ENCODE data around the gene PITX3. TPM values are rescaled to one million over a fixed set of nuclear protein-coding genes. Genes with fewer than 3 reads are reported as not detected.

Gene PITX3
- total and polyA plus RNA-seq, 10 of the 15 experiments (the other 5 are each of a cell fraction or from before 2014, with no cell fraction given): not detected

DNA sequence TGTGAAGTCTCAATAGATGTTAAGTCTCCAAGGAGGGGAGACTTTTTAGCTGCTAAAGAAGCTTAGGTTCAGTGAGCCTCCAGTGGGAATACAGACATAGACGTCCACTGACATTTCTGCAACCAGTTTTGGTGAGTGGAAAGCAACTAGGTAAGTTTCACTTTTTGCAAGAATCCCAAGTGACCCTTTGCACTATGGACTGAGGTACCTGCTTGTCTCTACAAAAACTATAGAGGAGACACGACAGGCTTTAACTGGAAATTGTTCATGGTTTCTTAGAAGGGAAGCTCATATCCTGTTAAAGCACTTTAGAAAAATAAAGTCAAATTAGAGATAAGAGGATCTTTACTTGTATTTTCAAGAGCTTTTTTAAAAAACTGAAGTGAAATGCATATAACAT is 42.6 kb upstream of the PITX3 start:
- ATAC-seq (no peak; the same call in 2 of the 3 replicates), FAIRE-seq (no peak), DNase-seq (ENCODE audit: low read depth, low spot score) (no peak)
- RAD21 ChIA-PET (ENCODE audit: unreplicated experiment): interaction anchor here (0.7 to 1.3 kb wide), 3 partner anchors 52 to 114 kb away, joined by 3 to 4 read pairs (median 3); no protein-coding TSS in a partner anchor
- H3K4me2 ChIP-seq (ENCODE audit: control insufficient read depth, insufficient read depth): peak overlapping the region; percentile 11; the same call in 1 of the 2 replicates
- H2AFZ ChIP-seq (ENCODE audit: control insufficient read depth, low read depth, low read length): no peak overlapping the region
- H3K9ac ChIP-seq (ENCODE audit: control insufficient read depth, insufficient read depth, low read length): no peak overlapping the region
- H3K4me3 ChIP-seq: no peak overlapping the region
- peaks cover 37% of the 10 kb centered on the region for H3K79me2 ChIP-seq (ENCODE audit: control insufficient read depth, insufficient read depth, low read length)
- SMC1A ChIA-PET (ENCODE audit: uncharacterized antibody, unreplicated experiment): interaction anchor here (0.7 to 3.0 kb wide), 9 partner anchors 10 to 57 kb away, joined by 3 to 16 read pairs (median 4); no protein-coding TSS in a partner anchor
- POLR2A ChIA-PET: interaction anchor here (0.5 to 1.0 kb wide), 2 partner anchors 23 kb away, joined by 3 to 6 read pairs; no protein-coding TSS in a partner anchor
- in situ Hi-C loops (cut with MboI) (no loop called here), intact Hi-C loops (cut with micrococcal nuclease; ENCODE audit: unreplicated experiment) (no loop called here)
- H3K36me3 ChIP-seq (ENCODE audit: control insufficient read depth in 2 of 2, insufficient read depth in 2 of 2, low read length in 1 of 2): no peaks in the 10 kb centered on the region
- H4K20me1 ChIP-seq (ENCODE audit: control insufficient read depth, insufficient read depth): no peaks in the 10 kb centered on the region
- CTCF ChIA-PET: interaction anchor here (1.1 to 1.9 kb wide), 5 partner anchors 16 to 69 kb away, joined by 3 to 6 read pairs (median 4); no protein-coding TSS in a partner anchor
- peaks cover 6% of the 10 kb centered on the region; the same call in 1 of the 2 replicates for H3K4me1 ChIP-seq (ENCODE audit: control insufficient read depth, insufficient read depth, low read length)
- no TSS peak for BruUV-seq (replicated peaks)
- 0 out of 2 replicates have a peak overlapping the region, but pooled peaks have one; percentile 15 for H3K27ac ChIP-seq (ENCODE audit: control insufficient read depth, insufficient read depth)
- no peak for TF ChIP-seq MYC (IDR thresholded peaks at IDR 0.05; ENCODE audit: insufficient read depth, insufficient read length, insufficient replicate concordance, low read length, severe bottlenecking)
- no peak for TF ChIP-seq NFYB (IDR thresholded peaks at IDR 0.05; ENCODE audit: insufficient read depth, low read depth, low read length)
- no peak for TF ChIP-seq TCF7 (IDR thresholded peaks at IDR 0.05; ENCODE audit: borderline replicate concordance)
- no peak for TF ChIP-seq USF2 (IDR thresholded peaks at IDR 0.05; ENCODE audit: borderline replicate concordance, low read depth, low read length)
- no peak for TF ChIP-seq GATAD2B (conservative IDR thresholded peaks at IDR 0.05; ENCODE audit: low read depth)
- no peak for TF ChIP-seq BACH1 (IDR thresholded peaks at IDR 0.05; ENCODE audit: borderline replicate concordance)
- no peak for TF ChIP-seq EZH2 (IDR thresholded peaks at IDR 0.05; ENCODE audit: borderline replicate concordance, control insufficient read depth, low read depth, low read length)
- H3K9me3 ChIP-seq (replicated peaks; ENCODE audit: control insufficient read depth, insufficient read depth, low read length): no peaks in the 10 kb centered on the region
- 2% methylated on average over 2 of the region's 2 CpGs for WGBS (ENCODE audit: insufficient coverage, insufficient replicate concordance, low lambda C conversion rate, missing lambda C conversion rate)
- H3K27me3 ChIP-seq (replicated peaks in 1 of 2; ENCODE audit: control insufficient read depth in 2 of 2, insufficient read depth in 2 of 2, low read length in 1 of 2): no peaks in the 10 kb centered on the region

Measured in GM12878 (cell line).